HG02981 (cell line): Measurements from ENCODE around the gene PDE4D.

Source experiments
- ATAC-seq: cut with Tn5 transposase; IDR thresholded peaks from one replicate; pipeline ENCODE4 v1.9.1; 2021; ENCODE audit warnings: mild to moderate bottlenecking, moderate library complexity; ENCODE audit not compliant: unreplicated experiment

Gene PDE4D

DNA sequence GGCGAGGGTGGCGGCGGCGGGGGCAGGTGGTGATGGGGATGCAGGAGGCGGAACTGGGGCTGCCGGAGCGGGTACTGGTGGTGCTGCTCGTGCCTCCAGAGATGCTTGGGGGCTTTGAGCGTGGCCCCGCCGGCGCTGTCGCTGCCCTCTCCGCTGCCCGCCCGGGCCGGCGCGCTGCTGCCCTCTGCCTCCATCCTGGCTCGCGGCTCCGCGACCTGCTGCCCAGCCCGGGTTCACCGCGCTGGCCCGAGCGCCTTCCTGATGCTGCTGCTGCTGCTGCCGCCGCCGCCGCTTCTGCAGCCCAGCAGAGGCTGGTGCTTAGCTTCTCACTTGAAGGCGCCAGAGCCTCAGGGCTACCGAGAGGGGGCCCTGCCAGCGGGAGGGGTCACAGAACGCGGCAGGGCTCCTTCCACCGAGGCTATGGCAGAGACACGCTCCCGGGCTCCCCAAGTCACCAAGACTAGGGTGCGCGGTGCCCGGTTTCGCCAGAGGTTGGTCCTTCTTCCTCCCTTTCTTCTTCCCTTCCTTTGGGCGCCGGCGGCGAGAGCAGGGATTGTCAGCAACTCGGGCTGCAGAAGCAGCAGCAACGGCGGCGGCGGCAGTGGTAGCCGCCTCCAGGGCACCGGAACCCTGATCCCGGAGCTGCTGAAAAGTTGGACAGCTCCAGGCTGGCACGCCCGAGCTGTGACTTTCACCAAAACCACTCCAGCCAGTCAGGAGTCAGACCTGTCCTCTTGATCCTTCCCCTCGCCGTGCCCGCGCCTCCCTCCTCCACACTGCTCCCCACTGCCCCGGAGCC is at the start of gene PDE4D:
TSS of gene PDE4D (minus strand) at position 298 of the 799 bp plus-strand sequence.
- ATAC-seq, result no peak

GRCh38 chr5:59937633-59938032 is 44.1 kb upstream of the PDE4D start:
- ATAC-seq, result no peak

DNA sequence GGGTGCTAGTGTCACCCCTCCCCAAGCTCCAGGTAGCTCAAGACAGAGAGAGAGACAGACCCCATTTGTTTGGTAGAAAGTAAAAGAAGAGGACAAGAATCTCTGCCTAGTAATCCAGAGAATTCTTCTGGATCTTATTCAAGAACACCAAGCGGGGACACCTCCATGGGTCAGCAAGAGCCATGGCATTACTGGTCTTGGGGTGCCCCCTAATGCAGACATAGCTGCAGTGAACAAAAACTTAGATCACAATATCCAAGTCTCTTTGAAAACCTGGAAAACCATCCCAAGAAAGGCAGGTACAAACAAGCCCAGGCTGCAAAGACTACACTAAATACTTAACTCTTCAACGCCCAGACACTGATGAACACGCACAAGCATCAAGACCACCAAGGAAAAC is 29.9 kb upstream of the PDE4D start:
- ATAC-seq, result no peak

- no peak for ATAC-seq
Observed at GRCh38 chr5:59922220-59922619, 28.7 kb upstream of the PDE4D start.

DNA sequence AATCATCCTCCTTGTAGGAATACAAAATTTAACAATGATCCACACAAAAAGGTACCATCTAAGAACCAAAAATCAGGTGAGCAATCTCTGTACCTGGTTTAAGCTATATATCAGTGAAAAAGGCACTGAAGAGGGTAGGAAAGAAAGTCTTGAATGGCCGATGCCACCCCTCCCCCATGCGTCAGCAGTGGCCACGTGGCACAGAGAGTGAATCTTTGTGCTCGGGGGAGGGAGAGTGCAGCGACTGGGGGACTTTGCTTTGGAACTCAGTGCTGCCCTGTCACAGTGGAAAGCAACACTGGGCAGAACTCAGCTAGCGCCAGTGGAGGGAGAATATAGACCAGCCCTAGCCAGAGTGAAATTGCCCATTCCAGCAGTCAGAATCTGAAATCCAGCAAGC is 28.3 kb upstream of the PDE4D start:
- ATAC-seq, result no peak

GRCh38 chr5:59919484-59919883 is 26.0 kb upstream of the PDE4D start:
- ATAC-seq, result no peak

- no peak for ATAC-seq
Observed at GRCh38 chr5:59917121-59917520, 23.6 kb upstream of the PDE4D start.

- ATAC-seq, result no peak
Observed at GRCh38 chr5:59905188-59905587, 11.7 kb upstream of the PDE4D start.

DNA sequence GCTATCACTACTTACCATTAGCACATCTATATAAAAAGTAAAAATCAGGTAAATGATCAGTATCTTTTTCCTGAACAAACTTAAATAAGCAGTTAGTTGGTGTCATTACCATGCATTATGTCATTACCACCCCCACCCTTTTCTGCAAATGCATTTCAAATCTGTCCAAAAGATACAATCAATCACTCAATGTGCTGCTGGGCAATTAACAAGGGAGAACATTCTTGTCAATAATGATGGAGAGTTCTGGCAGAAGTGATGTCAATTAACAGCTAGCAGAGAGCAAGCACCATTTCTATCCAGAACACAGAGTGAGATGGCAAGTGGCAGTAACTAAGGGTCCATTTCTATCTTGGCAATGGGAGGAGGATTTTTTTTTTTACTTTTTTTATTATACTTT is 3.5 kb upstream of the PDE4D start:
- ATAC-seq, result no peak

GRCh38 chr5:59891962-59892643 is 1.4 kb downstream of the PDE4D start:
- ATAC-seq, result no peak

DNA sequence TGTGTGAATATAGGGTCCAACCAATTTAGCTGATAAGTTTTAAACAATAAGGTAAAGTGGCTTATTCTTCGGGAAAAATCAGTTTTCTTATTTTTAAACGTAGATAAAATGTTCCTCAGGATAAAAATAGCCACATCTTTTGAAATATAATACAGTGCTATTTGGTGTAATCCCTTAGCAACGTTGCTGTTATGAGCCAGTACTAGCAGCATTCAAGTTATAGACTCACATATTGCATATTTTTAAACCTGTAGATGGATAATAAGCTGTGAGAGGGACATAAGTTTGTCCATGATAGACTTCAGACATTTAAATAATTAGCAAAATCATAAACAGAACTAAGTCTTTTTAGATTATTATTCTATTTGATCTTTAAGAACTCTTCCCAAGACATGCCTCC is 6.3 kb downstream of the PDE4D start:
- no peak for ATAC-seq

GRCh38 chr5:59874675-59875074 is 18.9 kb downstream of the PDE4D start:
- no peak for ATAC-seq

GRCh38 chr5:59873113-59873512 is 20.4 kb downstream of the PDE4D start:
- ATAC-seq, result no peak

- ATAC-seq, result no peak
Observed at GRCh38 chr5:59866661-59867060, 26.9 kb downstream of the PDE4D start.

GRCh38 chr5:59864718-59865117 is 28.8 kb downstream of the PDE4D start:
- ATAC-seq, result no peak

GRCh38 chr5:59863777-59864176 is 29.7 kb downstream of the PDE4D start:
- ATAC-seq, result no peak

DNA sequence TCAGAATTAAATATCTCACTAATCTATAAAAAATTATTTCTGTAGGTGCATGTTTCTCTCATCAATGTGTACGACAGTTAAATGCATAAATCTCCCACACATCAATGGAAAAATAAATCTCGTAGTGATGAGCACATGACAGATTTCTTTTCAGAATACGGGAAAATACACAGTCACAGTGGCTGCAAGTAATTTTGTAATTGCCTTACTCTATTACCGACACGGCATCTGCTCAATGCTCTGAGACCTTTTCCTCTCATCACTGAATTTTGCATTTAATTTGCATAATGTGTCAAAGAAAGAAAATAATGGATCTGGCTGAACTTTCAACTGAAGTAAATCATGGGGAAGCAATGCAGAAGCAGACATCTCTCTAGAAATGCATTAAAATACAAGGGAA is 37.2 kb downstream of the PDE4D start:
- no peak for ATAC-seq

GRCh38 chr5:59850766-59851165 is 42.8 kb downstream of the PDE4D start:
- no peak for ATAC-seq

- ATAC-seq, result no peak
Observed at GRCh38 chr5:59847586-59847985, 45.9 kb downstream of the PDE4D start.

- no peak for ATAC-seq
Observed at GRCh38 chr5:59845730-59846129, 47.8 kb downstream of the PDE4D start.

GRCh38 chr5:59843511-59844213 is 49.9 kb downstream of the PDE4D start:
- ATAC-seq, result no peak

- no peak for ATAC-seq
Observed at GRCh38 chr5:59842999-59843398, 50.5 kb downstream of the PDE4D start.
